ENCODE results near the gene CCL14. TPM values are rescaled to one million over a fixed set of nuclear protein-coding genes. Genes with fewer than 3 reads are reported as not detected.

The CCL14 gene
- total and polyA plus RNA-seq, 9 of the 15 experiments (the other 6 are each of a cell fraction or from before 2014, with no cell fraction given) = not detected

- CTCF ChIA-PET (ENCODE audit: low intra/inter-chr PET ratio) = no interaction called here
- no peak overlapping the region for H2AFZ ChIP-seq (ENCODE audit: low read depth, low read length)
- H3K4me2 ChIP-seq (ENCODE audit: insufficient read depth, low read length) = no peak overlapping the region
- FAIRE-seq (no peak), DNase-seq (ENCODE audit: extremely low read depth in 1 of 4, low spot score in 3 of 4) (no peak), ATAC-seq (no peak)
- no peak overlapping the region for H3K27ac ChIP-seq (ENCODE audit: extremely low read depth, low read depth, low read length)
- H3K36me3 ChIP-seq (ENCODE audit: control insufficient read depth, insufficient read depth, low read length) = no peaks in the 10 kb centered on the region
- no peaks in the 10 kb centered on the region for H4K20me1 ChIP-seq (replicated peaks; ENCODE audit: control insufficient read depth, insufficient read depth, low read length)
- H3K9me3 ChIP-seq (replicated peaks; ENCODE audit: control insufficient read depth, insufficient read depth, low read depth, low read length) = no peaks in the 10 kb centered on the region
- 6% methylated on average over 4 of the region's 4 CpGs for WGBS (ENCODE audit: insufficient coverage, low coverage, missing lambda C conversion rate)
- no TSS peak for BruUV-seq (replicated peaks)
- H3K9me1 ChIP-seq (ENCODE audit: control insufficient read depth, insufficient read depth, low read length) = no peaks in the 10 kb centered on the region
- intact Hi-C loops (cut with micrococcal nuclease) (no loop called here), in situ Hi-C loops (cut with MboI) (no loop called here)
- no peaks in the 10 kb centered on the region for H3K4me1 ChIP-seq (replicated peaks in 1 of 2; ENCODE audit: control insufficient read depth in 2 of 2, insufficient read depth in 2 of 2, low read length in 2 of 2)
- peaks cover 3 to 5% of the 10 kb centered on the region in 2 experiments; a peak in 3 of 5 replicates for H3K27me3 ChIP-seq (ENCODE audit: control insufficient read depth in 2 of 2, insufficient read depth in 2 of 2, low read length in 2 of 2)
- H3K9ac ChIP-seq (ENCODE audit: insufficient read depth in 1 of 2, low read depth in 2 of 2, low read length in 2 of 2) = no peak overlapping the region
- POLR2A ChIA-PET = interaction anchor here (0.6 kb wide), 1 partner anchor 18 kb away, joined by 3 read pairs; no protein-coding TSS in a partner anchor
- H3K79me2 ChIP-seq (ENCODE audit: control insufficient read depth, insufficient read depth, low read length) = no peaks in the 10 kb centered on the region
- no peak overlapping the region for H3K4me3 ChIP-seq
- TF ChIP-seq PHF21A (IDR thresholded peaks at IDR 0.05; ENCODE audit: borderline replicate concordance, low read depth) (no peak), CAMTA2 (CRISPR knock-in tag; conservative IDR thresholded peaks at IDR 0.05) (no peak), ZNF511 (CRISPR knock-in tag; IDR thresholded peaks at IDR 0.05) (no peak), ZNF263 (CRISPR knock-in tag; IDR thresholded peaks at IDR 0.05; ENCODE audit: borderline replicate concordance) (no peak), DDX20 (tag; IDR thresholded peaks at IDR 0.05; ENCODE audit: low read depth) (no peak), ARNT (IDR thresholded peaks at IDR 0.05) (no peak), ZNF583 (CRISPR knock-in tag; IDR thresholded peaks at IDR 0.05) (no peak), BRD9 (IDR thresholded peaks at IDR 0.05; ENCODE audit: low read depth, partially characterized antibody) (no peak), FOXM1 (IDR thresholded peaks at IDR 0.05; ENCODE audit: low read depth) (no peak), FOXM1 (CRISPR knock-in tag; IDR thresholded peaks at IDR 0.05; ENCODE audit: low read depth) (no peak), ZNF133 (CRISPR knock-in tag; IDR thresholded peaks at IDR 0.05) (no peak), NCOA1 (IDR thresholded peaks at IDR 0.05; ENCODE audit: low read depth) (no peak), ZNF436 (CRISPR knock-in tag; IDR thresholded peaks at IDR 0.05) (no peak), SMAD3 (CRISPR knock-in tag; conservative IDR thresholded peaks at IDR 0.05) (no peak), SIX5 (IDR thresholded peaks at IDR 0.05; ENCODE audit: borderline replicate concordance in 1 of 2, insufficient read depth in 1 of 2, low read depth in 1 of 2, low read length in 2 of 2) (no peak), ZNF75A (CRISPR knock-in tag; IDR thresholded peaks at IDR 0.05) (no peak)
- TF ChIP-seq, protein P1, sequence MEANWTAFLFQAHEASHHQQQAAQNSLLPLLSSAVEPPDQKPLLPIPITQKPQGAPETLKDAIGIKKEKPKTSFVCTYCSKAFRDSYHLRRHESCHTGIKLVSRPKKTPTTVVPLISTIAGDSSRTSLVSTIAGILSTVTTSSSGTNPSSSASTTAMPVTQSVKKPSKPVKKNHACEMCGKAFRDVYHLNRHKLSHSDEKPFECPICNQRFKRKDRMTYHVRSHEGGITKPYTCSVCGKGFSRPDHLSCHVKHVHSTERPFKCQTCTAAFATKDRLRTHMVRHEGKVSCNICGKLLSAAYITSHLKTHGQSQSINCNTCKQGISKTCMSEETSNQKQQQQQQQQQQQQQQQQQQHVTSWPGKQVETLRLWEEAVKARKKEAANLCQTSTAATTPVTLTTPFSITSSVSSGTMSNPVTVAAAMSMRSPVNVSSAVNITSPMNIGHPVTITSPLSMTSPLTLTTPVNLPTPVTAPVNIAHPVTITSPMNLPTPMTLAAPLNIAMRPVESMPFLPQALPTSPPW (CRISPR knock-in tag; IDR thresholded peaks at IDR 0.05) = no peak
- TF ChIP-seq, protein P2, sequence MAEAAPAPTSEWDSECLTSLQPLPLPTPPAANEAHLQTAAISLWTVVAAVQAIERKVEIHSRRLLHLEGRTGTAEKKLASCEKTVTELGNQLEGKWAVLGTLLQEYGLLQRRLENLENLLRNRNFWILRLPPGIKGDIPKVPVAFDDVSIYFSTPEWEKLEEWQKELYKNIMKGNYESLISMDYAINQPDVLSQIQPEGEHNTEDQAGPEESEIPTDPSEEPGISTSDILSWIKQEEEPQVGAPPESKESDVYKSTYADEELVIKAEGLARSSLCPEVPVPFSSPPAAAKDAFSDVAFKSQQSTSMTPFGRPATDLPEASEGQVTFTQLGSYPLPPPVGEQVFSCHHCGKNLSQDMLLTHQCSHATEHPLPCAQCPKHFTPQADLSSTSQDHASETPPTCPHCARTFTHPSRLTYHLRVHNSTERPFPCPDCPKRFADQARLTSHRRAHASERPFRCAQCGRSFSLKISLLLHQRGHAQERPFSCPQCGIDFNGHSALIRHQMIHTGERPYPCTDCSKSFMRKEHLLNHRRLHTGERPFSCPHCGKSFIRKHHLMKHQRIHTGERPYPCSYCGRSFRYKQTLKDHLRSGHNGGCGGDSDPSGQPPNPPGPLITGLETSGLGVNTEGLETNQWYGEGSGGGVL (CRISPR knock-in tag; IDR thresholded peaks at IDR 0.05) = no peak
- TF ChIP-seq, protein P3, sequence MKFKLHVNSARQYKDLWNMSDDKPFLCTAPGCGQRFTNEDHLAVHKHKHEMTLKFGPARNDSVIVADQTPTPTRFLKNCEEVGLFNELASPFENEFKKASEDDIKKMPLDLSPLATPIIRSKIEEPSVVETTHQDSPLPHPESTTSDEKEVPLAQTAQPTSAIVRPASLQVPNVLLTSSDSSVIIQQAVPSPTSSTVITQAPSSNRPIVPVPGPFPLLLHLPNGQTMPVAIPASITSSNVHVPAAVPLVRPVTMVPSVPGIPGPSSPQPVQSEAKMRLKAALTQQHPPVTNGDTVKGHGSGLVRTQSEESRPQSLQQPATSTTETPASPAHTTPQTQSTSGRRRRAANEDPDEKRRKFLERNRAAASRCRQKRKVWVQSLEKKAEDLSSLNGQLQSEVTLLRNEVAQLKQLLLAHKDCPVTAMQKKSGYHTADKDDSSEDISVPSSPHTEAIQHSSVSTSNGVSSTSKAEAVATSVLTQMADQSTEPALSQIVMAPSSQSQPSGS (CRISPR knock-in tag; IDR thresholded peaks at IDR 0.05) = no peak
Measured at GRCh38 chr17:36027761-36028160, 41.2 kb upstream of the CCL14 start.

All from K562 (cell line).